HL-60 (cell line): ENCODE data around the gene FGF14.

Experiments used
- CTCF ChIP-seq: IDR thresholded peaks from one replicate; pipeline ENCODE4 v1.5.1; 2011; ENCODE audit warnings: low read length, control low read depth, inconsistent platforms; ENCODE audit not compliant: insufficient read depth
- POLR2AphosphoS5 ChIP-seq: IDR thresholded peaks from 2 replicates; pipeline ENCODE4 v1.6.1; 2012; ENCODE audit warnings: low read depth

GRCh38 chr13:102000764-102001163 lies 401.1 kb downstream of the FGF14 start:
- TF ChIP-seq CTCF (no peak), POLR2AphosphoS5 (no peak)
